ENCODE results near the gene DNAJB1. TPM values are rescaled to one million over a fixed set of nuclear protein-coding genes. Genes with fewer than 3 reads are reported as not detected.

The DNAJB1 gene
- total and polyA plus RNA-seq, 2 of the 13 experiments (the other 11 are each of a cell fraction or from before 2014, with no cell fraction given), result 87.5 to 97.3 TPM

- no peaks in the 10 kb centered on the region for H4K20me1 ChIP-seq (ENCODE audit: insufficient read depth, low read length)
- H3K9ac ChIP-seq (ENCODE audit: insufficient read depth, low read depth, low read length), result peak overlapping the region; percentile 64
- ATAC-seq, result peak; percentile 83
- H3K4me3 ChIP-seq (replicated peaks in 1 of 3; ENCODE audit: insufficient read depth in 1 of 3, low read depth in 2 of 3, low read length in 3 of 3), result peak overlapping the region; percentile 43 to 66 (median 50)
- in situ Hi-C loops (cut with HindIII; ENCODE audit: extremely low pct_ligation_motif_present, low pct_unique_long_range_greater_than_20kb), result no loop called here
- no peak for FAIRE-seq
- peak overlapping the region; percentile 41 for H3K27ac ChIP-seq (ENCODE audit: extremely low read length, insufficient read depth, low read length)
- H3K36me3 ChIP-seq (replicated peaks in 1 of 2; ENCODE audit: control insufficient read depth in 1 of 2, insufficient read depth in 2 of 2, low read length in 2 of 2), result no peaks in the 10 kb centered on the region
- intact Hi-C loops (cut with micrococcal nuclease; ENCODE audit: unreplicated experiment), result no loop called here
- 2% methylated on average over 12 of the region's 19 CpGs for WGBS (ENCODE audit: low lambda C conversion rate)
- H3K9me3 ChIP-seq (ENCODE audit: low read length), result no peaks in the 10 kb centered on the region
- BruUV-seq (replicated peaks), result no TSS peak
- no peaks in the 10 kb centered on the region for H3K27me3 ChIP-seq (ENCODE audit: control insufficient read depth in 1 of 2, insufficient read depth in 2 of 2, low read length in 2 of 2)
- H3K79me2 ChIP-seq (ENCODE audit: insufficient read depth, low read length), result no peaks in the 10 kb centered on the region
- ChIA-PET POLR2A (interaction anchor here (0.9 to 3.5 kb wide), 4 partner anchors 8 to 369 kb away, joined by 3 to 41 read pairs (median 4); partner anchors contain the start of genes ASF1B and DNAJB1), CTCF (ENCODE audit: low intra/inter-chr PET ratio, low total read pairs) (interaction anchor here (0.7 to 1.3 kb wide), 3 partner anchors 46 to 67 kb away, joined by 3 to 6 read pairs (median 5); no protein-coding TSS in a partner anchor)
- H2AFZ ChIP-seq (ENCODE audit: low read length), result peak overlapping the region; percentile 65
- H3K4me2 ChIP-seq (ENCODE audit: low read depth, low read length), result peak overlapping the region; percentile 96
- peak; percentile 64 for DNase-seq (ENCODE audit: low spot score)
- H3K4me1 ChIP-seq (ENCODE audit: insufficient read depth, low read length), result peaks cover 84% of the 10 kb centered on the region
- TF ChIP-seq ZNF660 (CRISPR knock-in tag; IDR thresholded peaks at IDR 0.05; ENCODE audit: borderline replicate concordance, low read depth) (no peak), ZFY (CRISPR knock-in tag; IDR thresholded peaks at IDR 0.05) (peak; percentile 48; the same call in 1 of the 2 replicates), ZNF558 (CRISPR knock-in tag; IDR thresholded peaks at IDR 0.05; ENCODE audit: borderline replicate concordance) (peak; percentile 14; the same call in 1 of the 2 replicates), ZNF207 (IDR thresholded peaks at IDR 0.05; ENCODE audit: borderline replicate concordance) (no peak), ZNF296 (CRISPR knock-in tag; conservative IDR thresholded peaks at IDR 0.05) (no peak), RXRA (CRISPR knock-in tag; IDR thresholded peaks at IDR 0.05) (no peak), ZNF704 (CRISPR knock-in tag; IDR thresholded peaks at IDR 0.05; ENCODE audit: borderline replicate concordance) (no peak), CENPT (CRISPR knock-in tag; IDR thresholded peaks at IDR 0.05; ENCODE audit: low read depth) (no peak), ZNF180 (CRISPR knock-in tag; IDR thresholded peaks at IDR 0.05; ENCODE audit: borderline replicate concordance, low read depth) (no peak), CCAR2 (optimal IDR thresholded peaks at IDR 0.05; ENCODE audit: low read depth, low read length) (no peak), RFX5 (IDR thresholded peaks at IDR 0.05; ENCODE audit: low read depth, low read length) (no peak), ZSCAN21 (CRISPR knock-in tag; IDR thresholded peaks at IDR 0.05; ENCODE audit: borderline replicate concordance) (no peak), ZNF878 (CRISPR knock-in tag; IDR thresholded peaks at IDR 0.05) (no peak), KDM2A (CRISPR knock-in tag; IDR thresholded peaks at IDR 0.05; ENCODE audit: borderline replicate concordance, low read depth) (peak; percentile 37; the same call in 1 of the 2 replicates), ARNT2 (CRISPR knock-in tag; IDR thresholded peaks at IDR 0.05; ENCODE audit: low read depth) (0 out of 2 replicates have a peak, but pooled peaks have one; percentile 34), ZNF891 (CRISPR knock-in tag; IDR thresholded peaks at IDR 0.05) (no peak), ZFX (CRISPR knock-in tag; IDR thresholded peaks at IDR 0.05; ENCODE audit: low read depth) (peak; percentile 84)
- TF ChIP-seq, protein P1, sequence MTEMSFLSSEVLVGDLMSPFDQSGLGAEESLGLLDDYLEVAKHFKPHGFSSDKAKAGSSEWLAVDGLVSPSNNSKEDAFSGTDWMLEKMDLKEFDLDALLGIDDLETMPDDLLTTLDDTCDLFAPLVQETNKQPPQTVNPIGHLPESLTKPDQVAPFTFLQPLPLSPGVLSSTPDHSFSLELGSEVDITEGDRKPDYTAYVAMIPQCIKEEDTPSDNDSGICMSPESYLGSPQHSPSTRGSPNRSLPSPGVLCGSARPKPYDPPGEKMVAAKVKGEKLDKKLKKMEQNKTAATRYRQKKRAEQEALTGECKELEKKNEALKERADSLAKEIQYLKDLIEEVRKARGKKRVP (CRISPR knock-in tag; IDR thresholded peaks at IDR 0.05), result 0 out of 4 replicates have a peak, but pooled peaks of 1 of the 2 experiments have one; percentile 30
- TF ChIP-seq, protein P2, sequence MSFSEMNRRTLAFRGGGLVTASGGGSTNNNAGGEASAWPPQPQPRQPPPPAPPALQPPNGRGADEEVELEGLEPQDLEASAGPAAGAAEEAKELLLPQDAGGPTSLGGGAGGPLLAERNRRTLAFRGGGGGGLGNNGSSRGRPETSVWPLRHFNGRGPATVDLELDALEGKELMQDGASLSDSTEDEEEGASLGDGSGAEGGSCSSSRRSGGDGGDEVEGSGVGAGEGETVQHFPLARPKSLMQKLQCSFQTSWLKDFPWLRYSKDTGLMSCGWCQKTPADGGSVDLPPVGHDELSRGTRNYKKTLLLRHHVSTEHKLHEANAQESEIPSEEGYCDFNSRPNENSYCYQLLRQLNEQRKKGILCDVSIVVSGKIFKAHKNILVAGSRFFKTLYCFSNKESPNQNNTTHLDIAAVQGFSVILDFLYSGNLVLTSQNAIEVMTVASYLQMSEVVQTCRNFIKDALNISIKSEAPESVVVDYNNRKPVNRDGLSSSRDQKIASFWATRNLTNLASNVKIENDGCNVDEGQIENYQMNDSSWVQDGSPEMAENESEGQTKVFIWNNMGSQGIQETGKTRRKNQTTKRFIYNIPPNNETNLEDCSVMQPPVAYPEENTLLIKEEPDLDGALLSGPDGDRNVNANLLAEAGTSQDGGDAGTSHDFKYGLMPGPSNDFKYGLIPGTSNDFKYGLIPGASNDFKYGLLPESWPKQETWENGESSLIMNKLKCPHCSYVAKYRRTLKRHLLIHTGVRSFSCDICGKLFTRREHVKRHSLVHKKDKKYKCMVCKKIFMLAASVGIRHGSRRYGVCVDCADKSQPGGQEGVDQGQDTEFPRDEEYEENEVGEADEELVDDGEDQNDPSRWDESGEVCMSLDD (CRISPR knock-in tag; IDR thresholded peaks at IDR 0.05; ENCODE audit: borderline replicate concordance), result peak; percentile 50; the same call in 1 of the 2 replicates
Observed at GRCh38 chr19:14505488-14506239, 12.5 kb downstream of the DNAJB1 start.
